ENCODE results near the gene SKAP1.

- TF ChIP-seq POLR2A (IDR thresholded peaks at IDR 0.05; ENCODE audit: low read length): no peak
- no peak for TF ChIP-seq GATA1 (IDR thresholded peaks at IDR 0.05; ENCODE audit: low read depth, low read length)
These were observed 135.8 kb downstream of the SKAP1 start for GRCh38 chr17:48294020-48294805.

Data from erythroblast (primary cell).